GM21367 (cell line): Measurements from ENCODE around the gene SMG1.
"Not testable (repeated sequence)": the region's sequence is repeated elsewhere in the genome, so short reads cannot be mapped to it uniquely, and the experiment has no call there.

Experiments used
- ATAC-seq: cut with Tn5 transposase; IDR thresholded peaks from one replicate; pipeline ENCODE4 v1.9.1; 2021; ENCODE audit not compliant: unreplicated experiment

The SMG1 gene

DNA sequence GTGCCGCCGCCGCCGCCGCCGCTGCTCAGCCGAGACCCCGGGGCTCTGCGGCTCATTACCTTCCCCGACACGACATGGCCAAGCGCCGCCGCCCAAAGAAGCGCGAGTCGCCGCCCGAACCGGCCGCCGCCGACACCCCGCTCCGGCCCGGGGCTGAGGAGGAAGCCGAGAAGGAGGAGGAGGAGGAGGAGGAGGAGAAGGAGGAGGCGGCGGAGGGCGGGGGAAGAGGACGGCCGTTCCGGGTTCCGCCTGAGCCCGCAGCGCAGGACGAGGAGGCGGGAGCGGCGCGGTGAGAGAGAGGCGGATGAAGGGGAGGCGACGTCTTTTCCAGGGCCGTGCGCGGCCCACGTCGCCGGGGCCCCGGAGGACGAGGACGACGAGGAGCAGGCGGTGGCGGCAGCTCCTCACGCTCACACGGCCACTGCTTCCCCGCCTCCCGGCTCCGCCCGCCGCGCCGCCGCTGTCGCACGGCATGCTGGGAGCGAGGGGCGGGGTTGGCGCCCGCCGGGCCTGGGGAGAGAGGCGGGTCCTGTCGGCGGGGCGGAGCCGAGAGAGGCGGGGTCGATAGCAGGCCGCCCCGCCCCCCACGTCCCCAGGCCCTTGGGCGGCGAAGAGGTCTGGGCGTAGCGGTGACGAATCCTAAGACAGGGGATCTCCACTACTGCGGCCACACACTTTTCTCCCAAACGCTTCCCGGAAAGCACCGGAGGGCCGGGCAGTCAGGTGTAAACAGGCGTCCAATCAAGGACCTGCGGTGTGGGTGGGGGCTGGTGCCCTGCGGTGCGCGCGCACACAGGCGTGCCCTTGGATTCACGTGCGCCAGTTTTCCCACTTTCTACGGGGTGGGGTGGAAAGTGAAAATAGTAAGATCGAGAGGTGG, at the start of gene SMG1:
Gene SMG1 (minus strand): TSS at position 423 of the 880 bp plus-strand sequence. CDS start 367 bp downstream, at position 56.
- ATAC-seq = peak; percentile 78

DNA sequence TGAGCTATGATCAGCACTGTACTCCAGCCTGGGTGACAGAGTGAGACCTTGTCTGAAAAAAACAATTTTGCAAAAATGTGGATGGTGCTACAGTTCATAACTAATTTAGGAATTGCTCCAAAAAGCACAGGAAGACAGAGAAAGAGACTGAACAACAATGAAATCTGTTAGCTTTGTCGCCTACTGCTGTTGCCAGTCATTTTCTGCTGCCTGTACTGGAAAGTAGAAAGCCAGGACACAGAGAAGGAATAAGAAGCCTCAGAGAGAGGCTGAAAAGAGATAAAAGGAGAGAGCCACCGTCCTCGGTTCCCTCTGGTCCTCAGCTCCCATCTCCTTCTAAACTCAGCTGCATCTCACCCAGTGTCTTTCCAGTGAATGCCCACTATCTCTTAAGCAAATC, 48.9 kb upstream of the SMG1 start:
- no peak for ATAC-seq

DNA sequence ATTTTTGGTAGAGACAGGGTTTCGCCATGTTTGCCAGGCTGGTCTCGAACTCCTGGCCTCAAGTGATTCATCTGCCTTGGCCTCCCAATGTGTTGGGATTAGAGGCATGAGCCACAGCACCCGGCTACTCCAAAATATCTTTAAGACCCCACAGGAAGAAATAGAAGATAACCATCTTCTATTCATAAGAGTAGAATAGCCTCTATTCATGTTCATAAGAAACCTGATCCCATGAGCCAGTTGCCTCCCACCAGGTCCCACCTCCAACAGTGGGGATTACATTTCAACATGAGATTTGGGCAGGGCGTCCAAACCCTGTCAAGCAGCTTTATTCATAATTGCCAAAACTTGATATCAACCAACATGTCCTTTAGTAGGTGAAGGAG, 43.6 kb upstream of the SMG1 start:
- no peak for ATAC-seq

DNA sequence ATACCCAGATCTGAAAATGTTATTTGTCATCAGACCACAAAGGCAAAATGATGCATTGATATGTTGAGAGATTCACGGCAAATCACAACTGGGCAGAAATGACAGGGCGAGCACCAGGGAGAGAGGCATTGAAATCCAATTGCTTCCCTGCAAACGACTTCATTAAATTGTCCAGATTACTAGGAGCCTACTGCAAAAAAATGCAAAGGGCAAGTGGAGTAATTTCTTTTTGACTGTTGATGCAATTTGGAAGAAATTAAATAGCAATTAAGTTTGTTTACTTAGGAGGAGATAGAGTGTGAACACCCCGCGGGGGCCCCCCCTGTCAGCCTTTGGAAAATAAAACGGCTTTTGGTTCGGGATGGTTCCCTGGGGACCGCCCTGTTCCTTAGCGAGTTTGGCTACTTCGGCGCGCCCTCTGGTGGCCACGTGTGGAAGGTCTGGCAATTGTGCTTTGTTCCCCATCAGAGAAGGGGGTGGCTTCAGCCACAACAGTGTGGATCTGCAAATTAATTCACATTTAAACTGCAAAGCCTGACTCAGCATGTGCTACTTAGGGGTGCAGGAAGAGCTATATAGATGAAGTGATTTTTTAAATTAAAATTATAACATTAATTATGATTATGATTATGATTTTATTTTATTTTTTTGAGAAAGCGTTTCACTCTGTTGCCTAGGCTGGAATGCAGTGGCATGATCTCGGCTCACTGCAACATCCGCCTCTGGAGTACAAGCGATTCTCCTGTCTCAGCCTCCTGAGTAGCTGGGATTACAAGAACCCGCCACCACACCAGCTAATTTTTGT, 43.0 kb upstream of the SMG1 start:
- no peak for ATAC-seq

DNA sequence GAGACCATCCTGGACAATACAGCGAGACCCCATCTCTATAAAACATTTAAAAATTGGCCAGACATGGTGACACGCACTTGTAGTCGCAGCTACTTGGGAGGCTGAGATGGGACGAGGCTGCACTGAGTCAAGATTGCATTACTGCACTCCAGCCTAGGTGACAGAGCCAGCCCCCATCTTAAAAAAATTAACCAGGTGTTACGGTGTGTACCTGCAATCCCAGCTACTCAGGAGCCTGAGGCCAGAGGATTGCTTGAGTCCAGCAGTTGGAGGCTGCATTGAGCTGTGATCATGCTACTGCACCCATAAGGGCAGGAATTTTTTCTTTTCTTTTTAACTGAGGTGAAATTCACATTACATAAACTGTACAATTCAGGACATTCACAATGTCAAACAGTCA, 40.6 kb upstream of the SMG1 start:
- no peak for ATAC-seq

DNA sequence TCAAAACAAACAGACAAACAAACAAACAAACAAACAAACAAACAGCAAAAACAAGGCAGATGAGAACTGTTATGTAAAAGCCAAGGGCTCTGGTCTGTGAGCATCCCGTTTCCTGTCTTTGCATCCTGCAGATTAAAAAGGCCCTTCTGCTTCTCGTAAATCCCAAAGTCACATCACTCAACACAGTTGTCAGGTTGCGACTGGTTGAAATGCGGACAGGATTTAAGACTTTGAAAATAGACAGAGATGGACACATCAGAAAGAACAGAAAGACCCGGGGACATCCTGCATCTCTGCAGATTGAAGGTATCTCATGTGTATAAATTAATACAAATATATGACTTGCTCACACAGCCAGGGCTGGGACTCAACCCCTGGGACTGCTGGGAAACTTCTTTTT, 39.3 kb upstream of the SMG1 start:
- no peak for ATAC-seq

DNA sequence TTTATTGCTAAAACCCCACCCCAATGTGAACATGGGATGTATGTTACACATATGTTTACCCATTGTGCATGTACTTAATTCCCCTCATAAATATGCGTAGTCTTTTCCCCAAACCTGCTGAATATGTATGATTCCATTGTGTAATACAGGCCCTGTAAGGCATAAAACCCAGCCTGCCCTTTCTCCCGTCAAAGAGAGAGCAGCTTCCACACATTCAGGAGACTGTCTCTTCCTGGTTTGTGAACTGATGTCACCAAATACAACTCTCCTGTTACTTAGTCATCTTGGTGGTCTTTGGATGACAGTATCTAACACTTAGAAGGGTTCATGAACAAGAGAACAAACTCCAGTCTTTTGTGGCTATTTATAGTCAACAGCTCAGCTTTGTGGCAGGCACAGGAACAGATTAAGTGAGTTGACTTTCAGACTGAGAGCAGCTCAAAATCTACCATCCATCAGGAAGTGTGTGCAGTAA, 32.9 kb upstream of the SMG1 start:
- no peak for ATAC-seq

DNA sequence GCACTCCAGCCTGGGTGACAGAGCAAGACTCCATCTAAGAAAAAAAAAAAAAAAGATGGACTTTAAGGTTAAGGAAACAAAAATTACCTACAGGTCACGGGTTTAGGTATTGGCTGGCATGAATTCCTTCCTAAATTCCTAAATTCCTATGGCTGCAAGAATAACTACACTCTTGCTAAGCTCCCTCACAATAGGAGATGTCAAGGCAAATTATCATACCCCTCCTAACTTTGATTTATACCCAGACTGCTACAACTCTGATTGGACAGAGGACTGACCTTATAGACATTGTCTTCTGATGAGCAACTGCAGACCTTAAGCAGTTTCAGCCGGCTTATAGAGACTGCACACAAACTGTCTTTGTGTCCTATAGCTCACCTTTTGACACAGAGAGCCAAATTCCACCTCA, 32.4 kb upstream of the SMG1 start:
- ATAC-seq = no peak

DNA sequence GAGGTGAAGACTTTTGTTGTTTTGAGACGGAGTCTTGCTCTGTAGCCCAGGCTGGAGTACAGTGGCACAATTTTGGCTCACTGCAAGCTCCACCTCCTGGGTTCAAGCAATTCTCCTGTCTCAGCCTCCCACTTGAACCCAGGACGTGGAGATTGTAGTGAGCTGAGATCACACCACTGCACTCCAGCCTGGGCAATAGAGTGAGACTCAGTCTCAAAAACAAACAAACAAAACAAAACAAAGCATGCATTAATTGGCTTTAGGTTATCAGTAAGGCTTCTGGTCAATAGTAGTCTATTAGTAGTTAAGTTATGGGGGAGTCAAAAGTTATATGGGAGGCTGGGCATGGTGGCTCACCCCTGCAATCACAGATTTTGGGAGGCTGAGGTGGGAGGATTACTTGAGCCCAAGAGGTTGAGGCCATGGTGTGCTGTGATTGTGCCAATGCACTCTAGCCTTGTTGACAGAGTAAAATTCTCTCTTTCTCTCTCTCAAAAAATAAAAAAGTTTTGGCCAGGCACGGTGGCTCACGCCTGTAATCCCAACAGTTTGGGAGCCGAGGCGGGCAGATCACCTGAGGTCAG, 30.5 kb upstream of the SMG1 start:
- ATAC-seq = not testable (repeated sequence)

DNA sequence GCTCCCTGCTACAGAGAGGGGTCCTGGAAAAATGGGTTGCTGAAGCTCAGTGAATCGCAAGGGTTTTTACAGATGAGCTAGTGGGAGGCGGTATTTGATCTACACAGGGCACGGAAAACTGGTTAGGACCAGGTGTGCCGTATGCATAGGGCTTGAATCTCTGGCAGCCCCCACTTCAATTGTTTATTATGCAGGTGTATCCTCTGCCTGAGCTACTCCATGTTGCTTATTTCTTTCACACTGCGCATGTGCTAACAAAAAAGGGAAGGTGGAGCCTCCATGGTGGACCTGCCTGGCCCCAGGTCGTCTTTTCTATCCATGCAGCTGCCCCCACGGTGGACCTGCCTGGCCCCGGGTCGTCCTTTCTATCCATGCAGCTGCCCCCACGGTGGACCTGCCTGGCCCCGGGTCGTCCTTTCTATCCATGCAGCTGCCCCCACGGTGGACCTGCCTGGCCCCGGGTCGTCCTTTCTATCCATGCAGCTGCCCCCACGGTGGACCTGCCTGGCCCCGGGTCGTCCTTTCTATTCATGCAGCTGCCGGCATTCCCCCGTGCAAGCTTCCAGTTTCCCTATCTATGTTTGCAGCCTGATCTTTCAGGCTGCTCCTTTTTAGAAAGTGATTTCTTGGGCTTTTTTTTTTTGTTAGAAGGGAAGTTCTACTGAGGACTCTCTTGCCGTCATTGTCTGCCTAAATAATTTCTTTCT, 29.8 kb upstream of the SMG1 start:
- not testable (repeated sequence) for ATAC-seq

DNA sequence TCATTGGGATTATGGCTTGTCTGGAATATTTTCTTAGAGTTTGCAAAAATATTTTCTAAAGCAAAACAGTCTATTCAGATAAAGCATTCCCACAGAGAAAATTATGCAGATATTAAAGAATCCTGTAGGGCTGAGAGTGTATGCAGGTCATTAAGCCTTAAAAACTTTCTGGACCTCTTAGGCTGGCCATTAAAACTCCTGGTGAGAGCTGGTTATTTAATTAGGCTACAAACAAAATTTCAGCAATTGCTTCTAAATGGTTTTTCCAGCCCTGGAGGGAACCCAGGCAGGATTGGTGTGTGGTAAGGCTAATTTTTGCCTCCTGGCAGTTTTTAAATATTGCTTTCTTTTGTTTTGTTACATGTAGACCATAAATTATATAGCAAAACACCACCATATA, 27.3 kb upstream of the SMG1 start:
- ATAC-seq = no peak

DNA sequence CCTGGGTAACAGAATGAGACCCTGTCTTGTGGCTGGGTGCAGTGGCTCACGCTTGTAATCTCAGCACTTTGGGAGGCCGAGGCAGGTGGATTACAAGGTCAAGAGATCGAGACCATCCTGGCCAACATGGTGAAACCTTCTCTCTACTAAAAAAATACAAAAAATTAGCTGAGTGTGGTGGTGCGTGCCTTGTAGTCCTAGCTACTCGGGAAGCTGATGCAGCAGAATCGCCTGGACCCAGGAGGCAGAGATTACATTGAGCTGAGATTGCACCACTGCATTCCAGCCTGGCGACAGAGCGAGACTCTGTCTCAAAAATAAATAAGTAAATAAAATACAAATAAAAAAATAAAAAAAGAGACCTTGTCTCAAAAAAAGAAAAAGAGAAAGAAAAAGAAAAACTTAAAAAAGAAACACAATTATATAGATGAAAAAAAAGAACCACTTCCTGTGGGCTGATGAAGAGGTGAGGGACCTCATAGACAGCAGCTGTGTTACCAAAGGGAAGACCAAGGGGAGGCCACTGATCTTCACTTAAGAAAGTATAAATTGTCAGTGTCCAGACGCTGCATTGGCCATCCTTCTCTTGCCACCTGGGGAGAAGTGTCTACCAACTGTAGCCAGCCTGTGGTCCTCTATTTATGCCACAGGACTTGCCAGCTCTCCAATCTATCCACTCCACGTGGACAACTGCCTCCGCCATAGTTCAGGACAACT, 24.4 kb upstream of the SMG1 start:
- ATAC-seq = no peak

DNA sequence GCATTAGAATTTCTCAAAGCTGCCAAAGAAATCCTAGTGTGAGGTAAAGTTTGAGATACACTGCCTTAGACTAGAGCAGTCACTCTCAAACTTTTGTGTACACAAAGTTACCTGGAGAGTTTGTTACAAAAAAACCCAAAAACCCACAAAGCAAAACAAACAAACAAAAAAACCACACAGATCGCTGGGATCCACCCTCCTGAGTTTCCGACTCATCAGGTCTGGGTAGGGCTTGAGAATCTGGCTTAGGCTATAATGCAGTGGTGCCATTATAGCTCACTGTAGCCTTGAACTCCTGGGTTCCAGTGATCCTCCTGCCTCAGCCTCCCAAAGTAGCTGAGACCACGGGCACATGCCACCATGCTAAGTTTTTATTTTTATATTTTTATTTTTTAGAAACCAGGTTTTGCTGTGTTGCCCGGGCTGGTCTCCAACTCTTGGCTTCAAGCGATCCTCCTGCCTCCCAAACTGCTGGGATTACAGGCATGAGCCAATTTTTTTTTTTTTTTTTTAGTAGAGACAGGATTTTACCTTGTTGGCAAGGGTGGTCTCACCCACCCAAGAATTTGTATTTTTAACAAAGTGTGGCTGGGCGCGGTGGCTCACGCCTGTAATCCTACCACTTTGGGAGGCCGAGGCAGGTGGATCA, 22.3 kb upstream of the SMG1 start:
- ATAC-seq = no peak

DNA sequence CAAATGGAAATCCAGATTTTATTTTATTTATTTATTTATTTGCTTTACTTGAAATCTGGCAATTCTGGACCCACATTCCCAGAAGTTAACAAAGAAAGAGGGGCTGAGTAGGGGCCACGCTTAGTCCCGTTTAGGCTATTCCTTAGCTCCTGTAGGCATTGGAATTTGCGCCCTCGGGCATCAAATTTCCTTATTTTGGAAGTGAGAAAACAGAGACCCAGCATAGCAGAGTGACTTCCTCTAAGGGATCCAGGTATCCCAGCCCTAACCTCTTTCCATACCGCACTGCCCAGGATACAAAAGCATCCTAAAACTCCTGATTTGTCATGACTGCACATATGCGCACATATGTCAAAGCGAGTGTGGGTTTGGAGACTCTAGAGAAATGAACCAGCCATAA, 19.0 kb upstream of the SMG1 start:
- ATAC-seq = no peak

DNA sequence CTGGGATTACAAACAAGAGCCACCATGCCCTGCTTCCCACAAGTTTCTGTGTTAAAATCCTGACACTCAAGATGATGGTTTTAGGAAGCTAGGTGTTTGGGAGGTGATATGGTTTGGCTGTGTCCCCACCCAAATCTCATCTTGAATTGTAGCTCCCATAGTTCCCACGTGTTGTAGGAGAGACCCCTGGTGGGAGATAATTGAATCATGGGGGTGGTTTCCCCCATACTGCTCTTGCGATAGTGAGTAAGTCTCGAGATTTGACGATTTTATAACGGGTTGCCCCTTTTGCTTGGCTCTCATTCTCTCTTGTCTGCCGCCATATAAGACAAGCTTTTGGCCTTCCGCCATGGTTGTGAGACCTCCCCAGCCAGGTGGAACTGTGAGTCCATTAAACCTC, 17.2 kb upstream of the SMG1 start:
- ATAC-seq = no peak

DNA sequence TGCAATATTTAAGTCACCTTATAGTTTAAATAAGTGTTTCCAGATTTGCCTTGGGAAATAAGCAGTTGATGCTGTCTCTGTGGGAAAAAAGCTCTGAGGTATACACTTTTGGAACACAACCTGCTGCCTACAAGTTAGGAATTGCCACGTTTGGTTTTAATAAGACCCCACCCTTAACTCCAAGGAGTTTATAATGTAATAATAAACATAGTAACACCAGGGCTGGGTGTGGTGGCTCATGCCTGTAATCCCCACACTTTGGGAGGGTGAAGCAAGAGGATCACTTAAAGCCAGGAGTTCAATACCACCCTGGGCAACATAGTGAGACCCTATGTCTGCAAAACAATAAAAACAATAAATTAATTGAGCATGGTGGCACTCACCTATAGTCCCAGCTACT, 15.9 kb upstream of the SMG1 start:
- ATAC-seq = no peak

DNA sequence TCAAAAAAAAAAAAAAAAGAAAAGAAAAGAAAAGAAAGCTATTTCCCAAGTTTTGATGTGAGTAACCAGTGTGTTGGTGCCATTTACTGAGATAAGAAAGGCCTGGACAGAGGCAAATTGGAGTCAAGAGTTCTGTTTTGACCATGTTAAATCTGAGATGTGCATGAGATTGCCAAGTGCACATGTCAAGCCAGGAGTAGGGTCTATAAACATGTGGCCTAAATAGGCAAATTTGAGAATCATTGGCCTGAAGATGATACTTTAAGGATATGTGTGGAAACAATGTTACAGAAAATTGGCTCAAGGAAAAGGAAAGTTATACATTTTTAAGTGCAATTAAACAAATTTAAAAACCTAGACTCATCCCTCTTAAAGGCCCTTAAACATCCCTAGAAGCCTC, 15.3 kb upstream of the SMG1 start:
- ATAC-seq = no peak

DNA sequence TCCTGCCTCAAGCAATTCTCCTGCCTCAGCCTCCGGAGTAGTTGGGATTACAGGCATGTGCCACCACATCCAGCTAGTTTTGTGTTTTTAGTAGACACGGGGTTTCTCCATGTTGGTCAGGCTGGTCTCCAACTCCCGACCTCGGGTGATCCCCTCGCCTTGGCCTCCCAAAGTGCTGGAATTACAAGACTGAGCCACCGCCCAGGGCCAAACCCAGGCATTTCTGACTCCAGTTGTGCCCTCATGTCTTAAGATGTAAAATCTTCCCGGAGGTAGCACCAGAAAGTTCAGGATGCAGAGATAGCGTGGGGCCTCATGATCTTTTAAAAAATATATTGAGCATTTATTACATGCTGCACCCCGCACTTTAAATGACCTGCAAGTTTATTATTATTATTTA, 12.8 kb upstream of the SMG1 start:
- no peak for ATAC-seq

DNA sequence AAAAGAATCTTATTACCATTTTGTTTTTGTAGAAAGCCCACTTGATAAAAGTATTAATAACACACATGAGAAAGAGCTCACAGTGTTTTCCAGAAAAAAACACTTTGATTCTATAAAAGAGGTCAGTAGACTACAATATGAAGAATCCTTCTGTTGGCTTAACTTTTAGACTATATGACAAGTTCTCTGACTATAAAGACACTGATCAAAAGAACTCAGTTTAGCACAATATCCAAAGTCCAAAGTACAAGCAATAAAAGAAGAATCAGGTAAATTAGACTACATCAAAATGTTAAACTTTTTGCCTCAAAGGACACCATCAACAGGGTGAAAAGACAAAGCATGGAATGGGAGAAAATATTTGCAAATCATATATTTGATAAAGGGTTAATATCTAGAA, 11.2 kb upstream of the SMG1 start:
- ATAC-seq = no peak

DNA sequence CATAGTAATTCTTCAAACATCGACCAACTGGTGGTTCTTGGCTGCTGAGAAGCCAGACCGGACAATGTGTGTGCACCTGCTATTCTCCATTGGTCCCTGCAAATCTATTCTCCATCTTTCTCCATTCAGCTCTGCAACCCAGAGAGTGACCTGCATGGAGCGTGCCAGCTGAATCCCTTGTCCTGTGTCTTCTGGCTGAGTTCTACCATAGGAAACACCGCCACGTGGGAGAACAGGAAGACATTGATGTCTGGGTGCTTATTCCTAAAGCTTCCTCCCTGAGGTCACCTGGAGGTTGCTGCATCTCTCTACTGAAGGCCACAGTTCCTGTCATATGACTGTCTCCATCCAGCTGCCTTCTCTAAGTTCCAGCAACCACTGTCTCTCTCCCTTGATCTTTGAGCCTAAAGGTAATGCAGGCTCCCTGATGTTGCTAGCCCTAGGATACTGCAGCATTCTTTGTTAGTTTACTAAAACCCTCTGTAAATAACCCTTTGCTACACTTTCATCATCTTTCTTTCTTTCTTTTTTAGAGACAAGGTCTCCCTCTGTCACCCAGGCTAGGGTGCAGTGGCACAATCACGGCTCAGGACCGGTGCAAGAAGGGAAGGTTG, 10.6 kb upstream of the SMG1 start:
- ATAC-seq = no peak
